ENCODE measurements around the gene APC2.
"Not testable (repeated sequence)": the region's sequence is repeated elsewhere in the genome, so short reads cannot be mapped to it uniquely, and the experiment has no call there.

APC2 gene

DNA sequence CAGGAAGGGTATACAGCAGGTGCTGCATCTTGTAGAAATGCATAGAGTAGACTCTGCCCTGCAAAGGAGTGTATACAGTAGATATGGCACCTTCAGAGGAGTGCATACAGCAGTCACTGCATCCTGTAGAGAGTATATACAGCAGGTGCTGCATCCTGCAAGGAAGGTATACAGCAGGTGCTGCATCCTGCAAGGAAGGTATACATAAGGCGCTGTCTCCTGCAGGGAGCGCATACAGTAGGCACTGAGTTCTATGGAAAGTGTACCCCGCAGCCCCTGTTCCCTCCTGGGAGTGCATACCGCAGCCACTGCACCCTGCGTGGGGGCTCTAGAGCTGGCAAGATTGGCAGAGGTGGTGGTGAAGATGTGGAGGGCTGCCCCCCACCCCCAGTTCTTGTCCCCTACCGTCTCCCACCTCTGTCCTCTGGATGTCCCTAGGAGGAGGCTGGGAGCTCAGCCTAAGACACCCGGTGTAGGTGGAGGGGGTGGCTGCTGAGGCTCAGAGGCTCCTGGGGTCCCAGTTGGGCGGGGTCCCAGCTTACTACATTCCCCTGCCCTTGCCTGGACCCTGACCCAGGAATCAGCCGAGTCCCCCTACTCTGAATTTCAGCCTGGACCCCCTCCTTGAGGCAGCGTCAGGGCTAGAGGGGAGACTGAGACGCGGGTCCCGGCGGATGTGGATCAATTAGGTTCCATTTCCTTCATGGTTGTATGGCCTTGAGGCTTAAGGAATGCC, 65.2 kb downstream of the APC2 start:
- no peak for DNase-seq

GRCh38 chr19:1516395-1516753, 66.5 kb downstream of the APC2 start:
- no peak for DNase-seq

GRCh38 chr19:1518471-1518870, 68.5 kb downstream of the APC2 start:
- no peak for DNase-seq

DNA sequence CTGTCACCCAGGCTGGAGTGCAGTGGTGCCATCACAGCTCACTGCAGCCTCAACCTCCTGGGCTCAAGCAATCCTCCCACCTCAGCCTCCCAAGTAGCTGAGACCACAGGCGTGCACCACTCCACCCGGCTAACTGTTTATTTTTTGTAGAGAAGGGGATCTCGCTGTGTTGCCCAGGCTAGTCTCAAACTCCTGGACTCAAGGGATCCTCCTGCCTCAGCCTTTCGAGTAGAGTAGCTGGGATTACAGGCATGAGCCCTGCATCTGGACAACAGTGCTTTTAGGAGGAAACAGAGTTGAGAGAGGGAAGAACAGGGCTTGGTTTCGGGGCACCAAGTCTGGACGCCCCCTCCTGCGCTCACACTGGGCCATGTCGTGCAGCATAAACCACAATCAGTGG, 69.9 kb downstream of the APC2 start:
- DNase-seq, result not testable (repeated sequence)

DNA sequence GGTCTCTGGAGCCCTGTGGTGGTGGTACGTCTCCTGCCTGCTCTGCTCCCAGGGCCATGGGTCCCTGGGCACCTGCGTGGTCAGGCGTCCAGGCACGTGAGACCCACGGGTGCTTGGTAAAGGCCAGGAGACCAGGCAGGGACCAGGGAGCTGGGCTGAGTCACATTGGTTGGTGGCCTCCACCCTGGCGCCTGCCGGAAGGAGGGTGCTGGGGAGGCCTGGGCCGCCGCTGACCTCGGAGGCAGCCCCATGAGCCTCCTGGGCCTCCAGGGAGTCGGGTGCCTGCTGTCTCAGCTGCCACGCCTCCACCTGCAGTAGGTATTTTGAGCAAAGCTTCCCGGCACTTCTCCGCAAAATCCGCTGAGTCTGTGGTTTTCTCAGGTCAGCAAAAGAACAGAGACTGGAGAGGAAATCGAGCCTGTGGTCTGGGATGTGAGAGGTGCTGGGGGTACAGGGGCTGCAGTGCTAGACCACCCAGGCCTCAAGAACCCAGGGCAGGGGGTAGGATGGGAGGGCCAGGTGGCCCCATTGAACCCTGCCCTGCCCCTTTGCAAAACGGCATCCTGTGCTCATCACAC, 70.4 kb downstream of the APC2 start:
- DNase-seq, result no peak

DNA sequence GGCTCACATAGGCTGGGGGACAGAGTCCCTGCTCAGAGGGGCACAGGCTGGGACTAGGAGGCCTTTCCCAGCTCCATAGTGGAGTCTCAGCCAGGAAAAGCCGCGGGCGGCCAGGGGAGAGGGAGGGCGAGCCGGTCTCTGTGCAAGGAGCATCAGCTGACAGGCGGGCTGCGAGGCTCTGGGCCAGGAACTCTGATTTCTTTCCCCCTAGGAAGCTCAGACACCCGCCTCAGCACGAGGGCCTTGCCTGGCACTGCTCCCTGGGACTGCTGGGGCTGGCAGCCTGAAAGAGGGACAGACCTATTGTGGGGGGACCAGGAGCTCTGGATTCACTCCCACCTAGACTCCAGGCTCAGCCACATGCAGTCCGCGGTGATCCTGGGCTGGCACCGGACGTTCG, 71.7 kb downstream of the APC2 start:
- no peak for DNase-seq

- DNase-seq, result no peak
Measured at GRCh38 chr19:1522061-1522460, 72.1 kb downstream of the APC2 start.

DNA sequence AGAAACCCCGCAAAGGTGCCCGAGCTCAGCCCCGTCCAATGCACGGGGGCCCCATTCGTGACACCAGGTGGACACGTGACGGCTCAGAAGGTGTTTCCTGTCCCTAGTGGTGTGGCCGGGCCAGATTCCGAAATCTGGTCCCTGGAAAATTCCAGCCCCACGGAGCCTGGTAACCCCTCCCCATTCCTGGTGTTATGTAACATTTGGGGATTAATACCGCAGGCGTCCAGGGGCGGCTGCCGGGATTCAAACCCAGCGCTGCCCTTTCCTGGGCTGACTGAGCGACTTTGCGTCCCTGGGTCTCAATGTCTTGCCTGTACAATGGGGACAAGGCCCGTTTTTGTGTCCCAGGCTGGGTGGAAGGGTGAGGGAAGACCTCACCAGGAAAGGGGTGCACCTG, 72.9 kb downstream of the APC2 start:
- DNase-seq, result no peak

All from hematopoietic multipotent progenitor cell treated with erythropoietin and hydrocortisone succinate and interleukin-3 and kit ligand, for 8 days (in vitro differentiated cells).